PC-3 (cell line): ENCODE data around the gene PLA2G4B.

Source experiments
- EZH2 ChIP-seq: fragments of 300-600 bp; sonication (generic); IDR thresholded peaks from one replicate; pipeline ENCODE4 v1.6.1; 2017; ENCODE audit warnings: antibody characterized with exemption, mild to moderate bottlenecking, low read length; ENCODE audit not compliant: unreplicated experiment
- TF ChIP-seq, protein P1 (sequence below): fragments of 300-600 bp; sonication (generic); conservative IDR thresholded peaks from 2 replicates; pipeline ENCODE4 v1.5.1; 2017; ENCODE audit warnings: antibody characterized with exemption, low read depth, mild to moderate bottlenecking, low read length

DNA sequence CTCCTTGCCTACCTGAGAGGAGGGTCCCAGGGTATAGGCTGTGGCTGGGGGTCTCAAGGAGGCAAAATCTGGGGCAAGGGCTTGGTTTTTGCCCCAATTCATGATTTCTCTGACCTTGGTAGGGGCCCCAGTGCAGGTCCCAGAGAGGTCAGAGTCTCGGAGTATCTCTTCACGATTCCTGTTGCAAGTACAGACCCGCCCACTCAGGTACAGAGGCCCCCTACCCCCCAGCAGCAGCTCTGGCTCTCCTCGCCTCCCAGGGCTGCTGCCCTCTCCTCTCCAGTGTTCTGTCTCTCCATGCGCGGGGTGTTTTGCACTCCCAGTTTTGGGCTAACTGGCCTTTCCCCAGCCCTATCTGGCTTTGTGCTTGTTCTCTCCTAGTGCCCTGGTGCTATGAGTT, 16.2 kb upstream of the PLA2G4B start:
- TF ChIP-seq EZH2, result no peak
- TF ChIP-seq, protein P1, sequence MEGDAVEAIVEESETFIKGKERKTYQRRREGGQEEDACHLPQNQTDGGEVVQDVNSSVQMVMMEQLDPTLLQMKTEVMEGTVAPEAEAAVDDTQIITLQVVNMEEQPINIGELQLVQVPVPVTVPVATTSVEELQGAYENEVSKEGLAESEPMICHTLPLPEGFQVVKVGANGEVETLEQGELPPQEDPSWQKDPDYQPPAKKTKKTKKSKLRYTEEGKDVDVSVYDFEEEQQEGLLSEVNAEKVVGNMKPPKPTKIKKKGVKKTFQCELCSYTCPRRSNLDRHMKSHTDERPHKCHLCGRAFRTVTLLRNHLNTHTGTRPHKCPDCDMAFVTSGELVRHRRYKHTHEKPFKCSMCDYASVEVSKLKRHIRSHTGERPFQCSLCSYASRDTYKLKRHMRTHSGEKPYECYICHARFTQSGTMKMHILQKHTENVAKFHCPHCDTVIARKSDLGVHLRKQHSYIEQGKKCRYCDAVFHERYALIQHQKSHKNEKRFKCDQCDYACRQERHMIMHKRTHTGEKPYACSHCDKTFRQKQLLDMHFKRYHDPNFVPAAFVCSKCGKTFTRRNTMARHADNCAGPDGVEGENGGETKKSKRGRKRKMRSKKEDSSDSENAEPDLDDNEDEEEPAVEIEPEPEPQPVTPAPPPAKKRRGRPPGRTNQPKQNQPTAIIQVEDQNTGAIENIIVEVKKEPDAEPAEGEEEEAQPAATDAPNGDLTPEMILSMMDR, result no peak
